ENCODE results near the gene THPO.
"Not testable (repeated sequence)": the region's sequence is repeated elsewhere in the genome, so short reads cannot be mapped to it uniquely, and the experiment has no call there.

Gene THPO

GRCh38 chr3:184347321-184348056 is 30.5 kb downstream of the THPO start:
- no peak for DNase-seq

- no peak for DNase-seq
These were observed 31.4 kb downstream of the THPO start for GRCh38 chr3:184346480-184347190.

GRCh38 chr3:184345317-184346144 is 32.5 kb downstream of the THPO start:
- DNase-seq: peak; percentile 83

GRCh38 chr3:184344579-184345316 is 33.3 kb downstream of the THPO start:
- DNase-seq: no peak

GRCh38 chr3:184343200-184343876 is 34.7 kb downstream of the THPO start:
- no peak for DNase-seq

GRCh38 chr3:184341925-184342324 is 36.1 kb downstream of the THPO start:
- no peak for DNase-seq

GRCh38 chr3:184339451-184340135 is 38.4 kb downstream of the THPO start:
- DNase-seq: not testable (repeated sequence)

GRCh38 chr3:184339001-184339400 is 39.0 kb downstream of the THPO start:
- no peak for DNase-seq

GRCh38 chr3:184338511-184338945 is 39.5 kb downstream of the THPO start:
- peak; percentile 94 for DNase-seq

GRCh38 chr3:184337981-184338380 is 40.0 kb downstream of the THPO start:
- peak; percentile 22 for DNase-seq

GRCh38 chr3:184337399-184337714 is 40.6 kb downstream of the THPO start, which contains the start of gene FAM131A:
FAM131A (plus strand) TSS chr3:184337600; CDS start chr3:184337631, 31 bp downstream.
- peak; percentile 67 for DNase-seq

- peak; percentile 85 for DNase-seq
These were observed 41.2 kb downstream of the THPO start for GRCh38 chr3:184336547-184337398.

GRCh38 chr3:184335661-184336546 is 42.1 kb downstream of the THPO start:
- DNase-seq: peak; percentile 94

GRCh38 chr3:184335291-184335660 is 42.7 kb downstream of the THPO start:
- DNase-seq: no peak

GRCh38 chr3:184334470-184335158 is 43.4 kb downstream of the THPO start:
- DNase-seq: no peak

- no peak for DNase-seq
These were observed 44.3 kb downstream of the THPO start for GRCh38 chr3:184333700-184334099.

GRCh38 chr3:184333190-184333589 is 44.8 kb downstream of the THPO start:
- no peak for DNase-seq

GRCh38 chr3:184332370-184333090 is 45.5 kb downstream of the THPO start:
- DNase-seq: no peak
